ENCODE data around the gene ZNF530. TPM values are rescaled to one million over a fixed set of nuclear protein-coding genes. Genes with fewer than 3 reads are reported as not detected.
A peak's percentile ranks its signal among the peaks of the same experiment; 100 is the strongest.

ZNF530 gene
- total RNA-seq, 4 donors from 2014 or later, result 1.4 to 6.3 (median 4.0) TPM

GRCh38 chr19:57613941-57614743 is 14.5 kb downstream of the ZNF530 start, which contains the start of gene ZNF134:
Gene ZNF134 (plus strand): TSS chr19:57614242. CDS start chr19:57619469, 5,227 bp downstream.
- H3K9me3 ChIP-seq, result peaks cover 0 to 71% (median 16%) of the 10 kb centered on the region in 3 donors
- peak within 1 kb of the TSS in 3 of 4 donors; percentile 76 to 80 (median 79) for H3K27ac ChIP-seq
- H3K4me3 ChIP-seq, result peak within 1 kb of the TSS; percentile 83 to 98
- TF ChIP-seq EP300 (IDR thresholded peaks at IDR 0.05) (no peak), POLR2A (IDR thresholded peaks at IDR 0.05) (peak in 1 of 2 donors; percentile 12), CTCF (IDR thresholded peaks at IDR 0.05) (peak in 1 of 4 experiments; percentile 46)
- 7 to 17% methylated on average over 6 to 12 of the region's 64 CpGs for WGBS, 2 donors (ENCODE audit: low coverage in 1 of 2)
- peaks cover 0 to 20% (median 4%) of the 10 kb centered on the region in 3 donors for H3K4me1 ChIP-seq
- H3K36me3 ChIP-seq, result peaks cover 6 to 41% of the 10 kb centered on the region in 2 donors
- H3K27me3 ChIP-seq, result no peaks in the 10 kb centered on the region
- ATAC-seq, result peak; percentile 94

- Histone ChIP-seq H3K36me3 (peaks cover 17 to 53% of the 10 kb centered on the region in 2 donors), H3K27ac (no peak overlapping the region), H3K27me3 (no peaks in the 10 kb centered on the region), H3K4me1 (peaks cover 0 to 20% (median 4%) of the 10 kb centered on the region in 3 donors), H3K4me3 (peak overlapping the region in 1 of 2 donors; percentile 98), H3K9me3 (peaks cover 5 to 74% (median 19%) of the 10 kb centered on the region in 3 donors)
- WGBS, 2 donors (ENCODE audit: low coverage in 1 of 2), result 57 to 100% methylated on average over 1 to 2 of the region's 3 CpGs
- TF ChIP-seq POLR2AphosphoS5 (IDR thresholded peaks at IDR 0.05) (no peak), EP300 (IDR thresholded peaks at IDR 0.05) (no peak), POLR2A (IDR thresholded peaks at IDR 0.05) (no peak), CTCF (IDR thresholded peaks at IDR 0.05) (no peak)
- ATAC-seq, result no peak
These were observed 15.7 kb downstream of the ZNF530 start for GRCh38 chr19:57615346-57615745.

DNA sequence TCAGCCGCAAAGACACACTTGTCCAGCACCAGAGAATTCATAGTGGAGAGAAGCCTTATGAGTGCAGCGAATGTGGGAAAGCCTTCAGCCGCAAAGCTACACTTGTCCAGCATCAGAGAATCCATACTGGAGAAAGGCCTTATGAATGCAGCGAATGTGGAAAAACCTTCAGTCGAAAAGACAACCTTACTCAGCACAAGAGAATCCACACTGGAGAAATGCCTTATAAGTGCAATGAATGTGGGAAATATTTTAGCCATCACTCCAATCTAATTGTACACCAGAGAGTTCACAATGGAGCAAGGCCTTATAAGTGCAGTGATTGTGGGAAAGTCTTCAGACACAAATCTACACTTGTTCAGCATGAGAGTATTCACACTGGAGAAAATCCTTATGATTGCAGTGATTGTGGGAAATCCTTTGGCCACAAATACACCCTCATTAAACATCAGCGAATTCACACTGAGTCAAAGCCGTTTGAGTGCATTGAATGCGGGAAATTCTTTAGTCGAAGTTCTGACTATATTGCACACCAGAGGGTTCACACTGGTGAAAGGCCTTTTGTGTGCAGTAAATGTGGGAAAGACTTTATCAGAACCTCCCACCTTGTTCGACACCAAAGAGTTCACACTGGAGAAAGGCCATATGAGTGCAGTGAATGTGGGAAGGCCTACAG is 21.1 kb downstream of the ZNF530 start:
- H3K4me3 ChIP-seq, result no peak overlapping the region
- no peak for ATAC-seq
- no peak overlapping the region for H3K27ac ChIP-seq
- H3K9me3 ChIP-seq, result peaks cover 9 to 100% (median 26%) of the 10 kb centered on the region in 3 donors
- H3K27me3 ChIP-seq, result no peaks in the 10 kb centered on the region
- H3K36me3 ChIP-seq, result peaks cover 23 to 93% of the 10 kb centered on the region in 2 donors
- WGBS, 2 donors (ENCODE audit: low coverage in 1 of 2), result 90 to 93% methylated on average over 5 to 8 of the region's 10 CpGs
- H3K4me1 ChIP-seq, result no peaks in the 10 kb centered on the region
- TF ChIP-seq POLR2A (IDR thresholded peaks at IDR 0.05) (no peak), EP300 (IDR thresholded peaks at IDR 0.05) (no peak), POLR2AphosphoS5 (IDR thresholded peaks at IDR 0.05) (no peak), CTCF (IDR thresholded peaks at IDR 0.05) (no peak)

GRCh38 chr19:57623091-57623490 is 23.4 kb downstream of the ZNF530 start:
- Histone ChIP-seq H3K27me3 (no peaks in the 10 kb centered on the region), H3K9me3 (peaks cover 9 to 100% (median 17%) of the 10 kb centered on the region in 3 donors), H3K4me3 (no peak overlapping the region), H3K36me3 (peaks cover 23 to 70% of the 10 kb centered on the region in 2 donors), H3K27ac (no peak overlapping the region), H3K4me1 (no peaks in the 10 kb centered on the region)
- no peak for TF ChIP-seq EP300 (IDR thresholded peaks at IDR 0.05)
- TF ChIP-seq POLR2AphosphoS5 (IDR thresholded peaks at IDR 0.05), result no peak
- no peak for TF ChIP-seq CTCF (IDR thresholded peaks at IDR 0.05)
- no peak for TF ChIP-seq POLR2A (IDR thresholded peaks at IDR 0.05)
- no peak for ATAC-seq

Measured in gastroesophageal sphincter (tissue), 4 donors.